HepG2 (cell line): ENCODE measurements around the gene ZNF132. TPM values are rescaled to one million over a fixed set of nuclear protein-coding genes. Genes with fewer than 3 reads are reported as not detected.

Experiments used
- ATAC-seq: fragments of 200-7000 bp; cut with Tn5 transposase; 3 replicates; pipeline ENCODE4 v1.9.1; 2020; ENCODE audit warnings: mild to moderate bottlenecking, moderate library complexity
- BruUV-seq: library from RNA; stranded (reverse); fragments of 400-500 nt; replicated peaks from 2 replicates; lab custom pipeline; 2021; lab: Mats Ljungman, UMichigan
- CTCF ChIA-PET: fragments of 300-600 bp; formaldehyde crosslinking; extraction: SDS; loops from one replicate; lab custom pipeline; 2021; ENCODE audit warnings: low total read pairs, inconsistent platforms, low intra/inter-chr PET ratio; lab: Yijun Ruan, JAX
- POLR2A ChIA-PET: fragments of 350-600 bp; sonication (Branson Sonifier 250); formaldehyde crosslinking; loops from one replicate; lab custom pipeline; 2020; ENCODE audit warnings: antibody characterized with exemption, inconsistent platforms; lab: Yijun Ruan, JAX
- DNase-seq: peaks from one replicate; pipeline ENCODE4 v3.0.0-alpha.2; 2015; ENCODE audit warnings: low spot score
- FAIRE-seq: peaks from 3 replicates; lab custom pipeline; 2011; peaks lifted over from hg19 to GRCh38; lab: Jason Lieb, UNC
- H2AFZ ChIP-seq: one replicate; pipeline ENCODE4 v1.6.1; 2011; ENCODE audit warnings: low read length, inconsistent platforms
- H3K27ac ChIP-seq: fragments of 300-600 bp; 3 replicates; pipeline ENCODE4 v1.8.0; 2011; ENCODE audit warnings: mixed run types, mild to moderate bottlenecking, mixed read lengths, low read length, inconsistent platforms; ENCODE audit not compliant: insufficient read depth; ENCODE audit errors: extremely low read length
- H3K27me3 ChIP-seq, 2 experiments: fragments of 200-600 bp in 1 of 2; 2 replicates in 1 of 2; 3 replicates in 1 of 2; pipeline versions ENCODE4 v1.6.0 to v1.8.0; 2011; ENCODE audit warnings: low read length in 2 of 2, mild to moderate bottlenecking in 2 of 2, moderate library complexity in 2 of 2, inconsistent platforms in 1 of 2; ENCODE audit not compliant: insufficient read depth in 2 of 2, control insufficient read depth in 1 of 2
- H3K36me3 ChIP-seq, 2 experiments: fragments of 200-600 bp in 1 of 2; replicated peaks in 1 of 2; 2 replicates in 1 of 2; 3 replicates in 1 of 2; pipeline versions ENCODE4 v1.5.1 to v1.8.0; 2011; ENCODE audit warnings: low read length in 2 of 2, inconsistent platforms in 1 of 2; ENCODE audit not compliant: insufficient read depth in 2 of 2, control insufficient read depth in 1 of 2
- H3K4me1 ChIP-seq: 2 replicates; pipeline ENCODE4 v1.5.1; 2012; ENCODE audit warnings: low read length, inconsistent platforms; ENCODE audit not compliant: insufficient read depth
- H3K4me2 ChIP-seq: 2 replicates; pipeline ENCODE4 v1.6.0; 2011; ENCODE audit warnings: low read depth, low read length, inconsistent platforms
- H3K4me3 ChIP-seq, 3 experiments: fragments of 200-600 bp in 1 of 3; sonication (generic), shearing (Covaris generic) in 1 of 3; replicated peaks in 1 of 3; 2 replicates each; pipeline ENCODE4 v1.5.1; 2011 to 2016; ENCODE audit warnings: low read length in 3 of 3, inconsistent platforms in 2 of 3, low read depth in 2 of 3, mild to moderate bottlenecking in 2 of 3, control low read depth in 1 of 3, mixed read lengths in 1 of 3; ENCODE audit not compliant: insufficient read depth in 1 of 3
- H3K79me2 ChIP-seq: one replicate; pipeline ENCODE4 v1.6.1; 2011; ENCODE audit warnings: low read length, inconsistent platforms; ENCODE audit not compliant: insufficient read depth
- H3K9ac ChIP-seq: 2 replicates; pipeline ENCODE4 v1.6.0; 2011; ENCODE audit warnings: mild to moderate bottlenecking, low read depth, low read length, inconsistent platforms; ENCODE audit not compliant: insufficient read depth
- H3K9me3 ChIP-seq: 2 replicates; pipeline ENCODE4 v1.5.1; 2012; ENCODE audit warnings: mild to moderate bottlenecking, low read length
- H4K20me1 ChIP-seq: 2 replicates; pipeline ENCODE4 v1.6.0; 2011; ENCODE audit warnings: inconsistent platforms, mild to moderate bottlenecking, low read length, moderate library complexity; ENCODE audit not compliant: insufficient read depth
- BCL6 ChIP-seq: IDR thresholded peaks from 2 replicates; pipeline ENCODE4 v1.6.1; 2016; ENCODE audit warnings: missing genetic modification reagents, missing compliant biosample characterization
- DMAP1 ChIP-seq: IDR thresholded peaks from 2 replicates; pipeline ENCODE4 v1.6.1; 2016
- ELF1 ChIP-seq: sonication (generic); formaldehyde crosslinking; IDR thresholded peaks from 2 replicates; pipeline ENCODE4 v1.4.0; 2020; ENCODE audit warnings: missing genetic modification reagents
- GFI1 ChIP-seq: sonication (generic); formaldehyde crosslinking; IDR thresholded peaks from 2 replicates; pipeline ENCODE4 v1.5.0; 2020; ENCODE audit warnings: missing genetic modification reagents, mild to moderate bottlenecking, borderline replicate concordance
- HNRNPUL1 ChIP-seq: fragments of 200-400 bp; formaldehyde crosslinking; IDR thresholded peaks from 2 replicates; pipeline ENCODE4 v1.6.1; 2017; ENCODE audit warnings: low read depth, mild to moderate bottlenecking, low read length, moderate library complexity
- JDP2 ChIP-seq: sonication (generic); formaldehyde crosslinking; IDR thresholded peaks from 2 replicates; pipeline ENCODE4 v1.8.1; 2022; ENCODE audit warnings: missing genetic modification reagents, borderline replicate concordance
- SPEN ChIP-seq: sonication (generic); formaldehyde crosslinking; IDR thresholded peaks from 2 replicates; pipeline ENCODE4 v1.5.1; 2020; ENCODE audit warnings: low read depth, mild to moderate bottlenecking, missing genetic modification reagents
- TSC22D2 ChIP-seq: sonication (generic); formaldehyde crosslinking; IDR thresholded peaks from 2 replicates; pipeline ENCODE4 v1.5.1; 2020; ENCODE audit warnings: missing genetic modification reagents, mild to moderate bottlenecking, borderline replicate concordance
- ZNF121 ChIP-seq: sonication (generic); formaldehyde crosslinking; IDR thresholded peaks from 2 replicates; pipeline ENCODE4 v1.5.0; 2020; ENCODE audit warnings: mild to moderate bottlenecking, missing genetic modification reagents
- ZNF224 ChIP-seq: sonication (generic); formaldehyde crosslinking; IDR thresholded peaks from 2 replicates; pipeline ENCODE4 v1.5.0; 2020; ENCODE audit warnings: mild to moderate bottlenecking, missing genetic modification reagents
- ZNF530 ChIP-seq: sonication (generic); formaldehyde crosslinking; IDR thresholded peaks from 2 replicates; pipeline ENCODE4 v1.5.0; 2020; ENCODE audit warnings: low read depth, mild to moderate bottlenecking, missing genetic modification reagents
- ZNF709 ChIP-seq: sonication (generic); formaldehyde crosslinking; IDR thresholded peaks from 2 replicates; pipeline ENCODE4 v1.5.0; 2020; ENCODE audit warnings: mild to moderate bottlenecking, missing genetic modification reagents
- ZNF788 ChIP-seq: sonication (generic); formaldehyde crosslinking; IDR thresholded peaks from 2 replicates; pipeline ENCODE4 v1.5.0; 2020; ENCODE audit warnings: mild to moderate bottlenecking, missing genetic modification reagents, borderline replicate concordance
- WGBS: methylation state at CpG from one replicate; pipeline ENCODE4 v1.1.6; 2017; ENCODE audit warnings: low lambda C conversion rate; 5-methylcytosine and 5-hydroxymethylcytosine counted together
- in situ Hi-C: cut with HindIII; loops from 2 replicates; pipeline ENCODE4 v1.10.0; 2017; ENCODE audit warnings: low pct_unique_long_range_greater_than_20kb; ENCODE audit not compliant: extremely low pct_ligation_motif_present
- intact Hi-C: fragments of 100-400 bp; cut with micrococcal nuclease; formaldehyde crosslinking; loops from one replicate; pipeline ENCODE4 v1.10.0; 2022; ENCODE audit not compliant: unreplicated experiment
- polyA plus RNA-seq, 8 experiments: library from polyadenylated mRNA; depleted of rRNA in 3 of 8; stranded (reverse) in 7 of 8; unstranded in 1 of 8; fragments of >200 nt; fragmentation: Illumina TruSeq in 4 of 8; extraction: Trizol in 4 of 8; gene quantifications; 2 replicates each; pipeline versions ENCODE4 v1.2.1 to v1.2.3, GENCODE V29; 2011 to 2016; ENCODE audit warnings: low read depth in 4 of 8, missing spikeins in 1 of 8, mixed read lengths in 1 of 8; ENCODE audit not compliant: insufficient read depth in 1 of 8
- total RNA-seq, 5 experiments: library from RNA; depleted of rRNA; stranded (reverse); fragments of >200 nt; fragmentation: Illumina TruSeq; extraction: Trizol; gene quantifications; 2 replicates each; pipeline ENCODE4 v1.2.3, GENCODE V29; 2016; ENCODE audit warnings: low read depth in 1 of 5
- TF ChIP-seq, protein P1 (sequence below): sonication (generic); formaldehyde crosslinking; IDR thresholded peaks from 2 replicates; pipeline ENCODE4 v1.4.0; 2020; ENCODE audit warnings: missing genetic modification reagents, mild to moderate bottlenecking, borderline replicate concordance
- TF ChIP-seq, protein P2 (sequence below): sonication (generic); formaldehyde crosslinking; IDR thresholded peaks from 2 replicates; pipeline ENCODE4 v1.8.0; 2022; ENCODE audit warnings: missing genetic modification reagents, mild to moderate bottlenecking, inconsistent platforms, borderline replicate concordance
- TF ChIP-seq, protein P3 (sequence below): sonication (generic); formaldehyde crosslinking; IDR thresholded peaks from 2 replicates; pipeline ENCODE4 v1.4.0; 2020; ENCODE audit warnings: missing genetic modification reagents

ZNF132 gene
- total and polyA plus RNA-seq, 2 of the 13 experiments (the other 11 are each of a cell fraction or from before 2014, with no cell fraction given): not detected

DNA sequence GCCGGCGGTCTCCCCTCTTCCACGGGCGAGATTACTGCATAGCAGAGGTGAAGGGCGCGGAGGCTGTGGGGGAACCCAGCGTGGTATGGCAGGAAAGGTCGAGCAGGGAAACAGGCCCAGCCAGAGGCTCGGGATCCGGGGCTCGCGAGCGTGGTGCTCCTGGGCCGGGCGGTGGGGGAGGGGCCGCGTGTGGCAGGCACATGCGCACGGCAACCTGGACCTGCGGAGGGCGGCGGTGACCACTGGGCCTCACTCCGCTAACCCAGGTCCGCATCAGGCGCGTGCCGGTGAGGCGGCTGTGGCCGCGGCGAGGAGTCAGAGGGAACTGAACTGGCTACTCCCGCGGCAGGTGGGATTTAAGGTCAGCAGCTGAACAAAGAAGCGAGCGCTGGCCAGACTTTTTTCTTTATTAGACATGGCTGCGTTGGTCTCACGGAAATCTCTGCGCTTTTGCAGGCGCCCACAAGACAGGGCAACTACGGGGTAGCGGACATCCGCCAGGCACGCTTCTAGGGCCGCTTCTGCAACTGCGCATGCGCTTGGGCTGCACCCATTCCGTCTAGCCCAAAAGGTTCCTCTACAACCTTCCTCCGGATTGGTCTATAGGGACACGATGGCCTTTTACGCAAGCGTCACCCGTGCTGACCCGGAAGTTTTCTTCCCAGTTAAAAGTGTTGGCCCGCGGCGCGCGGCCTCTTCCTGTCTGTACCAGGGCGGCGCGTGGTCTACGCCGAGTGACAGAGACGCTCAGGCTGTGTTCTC lies 53.2 kb downstream of the ZNF132 start, which contains the start of gene RPS5:
Gene RPS5 (plus strand): TSS at position 694 of the 762 bp plus-strand sequence. CDS start 869 bp downstream, outside the sequence.
- peaks cover 31% of the 10 kb centered on the region for H4K20me1 ChIP-seq
- H3K27me3 ChIP-seq: no peaks in the 10 kb centered on the region; a peak in 1 of 5 replicates
- WGBS: 1% methylated on average over 17 of the region's 64 CpGs
- TSS peak; percentile 87 for BruUV-seq
- in situ Hi-C loops (no loop called here), intact Hi-C loops (loop anchor here (2.0 to 5.0 kb wide), 2 partner anchors 14 to 204 kb away; partner anchors contain the start of gene ZNF274)
- peaks cover 0 to 28% of the 10 kb centered on the region in 2 experiments; a peak in 3 of 5 replicates for H3K36me3 ChIP-seq
- H3K9me3 ChIP-seq: no peaks in the 10 kb centered on the region
- H3K79me2 ChIP-seq: peaks cover 44% of the 10 kb centered on the region
- POLR2A ChIA-PET: interaction anchor here (0.6 to 4.6 kb wide), 8 partner anchors 13 to 204 kb away, joined by 3 to 19 read pairs (median 3); partner anchors contain the start of genes ERVK3-1, ZNF274, ZNF497 and ZNF584
- ATAC-seq (peak; percentile 88), DNase-seq (peak; percentile 99), FAIRE-seq (peak; percentile 98)
- H3K9ac ChIP-seq: peak within 1 kb of the TSS; percentile 97
- no peak within 1 kb of the TSS for H2AFZ ChIP-seq
- H3K27ac ChIP-seq: peak within 1 kb of the TSS; percentile 99
- H3K4me3 ChIP-seq: peak within 1 kb of the TSS; percentile 83 to 98 (median 92)
- CTCF ChIA-PET: no interaction called here
- H3K4me1 ChIP-seq: peaks cover 52% of the 10 kb centered on the region
- peak within 1 kb of the TSS; percentile 99 for H3K4me2 ChIP-seq
- TF ChIP-seq ZNF530 (0 out of 2 replicates have a peak, but pooled peaks have one; percentile 38), ZNF224 (peak; percentile 62; the same call in 1 of the 2 replicates), TSC22D2 (CRISPR knock-in tag) (peak; percentile 5; the same call in 1 of the 2 replicates), DMAP1 (CRISPR knock-in tag) (peak; percentile 97), ZNF709 (CRISPR knock-in tag) (peak; percentile 82; the same call in 1 of the 2 replicates), JDP2 (no peak), SPEN (CRISPR knock-in tag) (no peak; the same call in none of the 2 replicates), HNRNPUL1 (no peak), GFI1 (CRISPR knock-in tag) (peak; percentile 28; the same call in 1 of the 2 replicates), ZNF121 (CRISPR knock-in tag) (no peak), ELF1 (peak; percentile 94), BCL6 (CRISPR knock-in tag) (peak; percentile 38; the same call in 1 of the 2 replicates), ZNF788 (peak; percentile 24; the same call in 1 of the 2 replicates)
- TF ChIP-seq, protein P1, sequence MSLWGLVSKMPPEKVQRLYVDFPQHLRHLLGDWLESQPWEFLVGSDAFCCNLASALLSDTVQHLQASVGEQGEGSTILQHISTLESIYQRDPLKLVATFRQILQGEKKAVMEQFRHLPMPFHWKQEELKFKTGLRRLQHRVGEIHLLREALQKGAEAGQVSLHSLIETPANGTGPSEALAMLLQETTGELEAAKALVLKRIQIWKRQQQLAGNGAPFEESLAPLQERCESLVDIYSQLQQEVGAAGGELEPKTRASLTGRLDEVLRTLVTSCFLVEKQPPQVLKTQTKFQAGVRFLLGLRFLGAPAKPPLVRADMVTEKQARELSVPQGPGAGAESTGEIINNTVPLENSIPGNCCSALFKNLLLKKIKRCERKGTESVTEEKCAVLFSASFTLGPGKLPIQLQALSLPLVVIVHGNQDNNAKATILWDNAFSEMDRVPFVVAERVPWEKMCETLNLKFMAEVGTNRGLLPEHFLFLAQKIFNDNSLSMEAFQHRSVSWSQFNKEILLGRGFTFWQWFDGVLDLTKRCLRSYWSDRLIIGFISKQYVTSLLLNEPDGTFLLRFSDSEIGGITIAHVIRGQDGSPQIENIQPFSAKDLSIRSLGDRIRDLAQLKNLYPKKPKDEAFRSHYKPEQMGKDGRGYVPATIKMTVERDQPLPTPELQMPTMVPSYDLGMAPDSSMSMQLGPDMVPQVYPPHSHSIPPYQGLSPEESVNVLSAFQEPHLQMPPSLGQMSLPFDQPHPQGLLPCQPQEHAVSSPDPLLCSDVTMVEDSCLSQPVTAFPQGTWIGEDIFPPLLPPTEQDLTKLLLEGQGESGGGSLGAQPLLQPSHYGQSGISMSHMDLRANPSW (CRISPR knock-in tag): peak; percentile 84; the same call in 1 of the 2 replicates
- TF ChIP-seq, protein P2, sequence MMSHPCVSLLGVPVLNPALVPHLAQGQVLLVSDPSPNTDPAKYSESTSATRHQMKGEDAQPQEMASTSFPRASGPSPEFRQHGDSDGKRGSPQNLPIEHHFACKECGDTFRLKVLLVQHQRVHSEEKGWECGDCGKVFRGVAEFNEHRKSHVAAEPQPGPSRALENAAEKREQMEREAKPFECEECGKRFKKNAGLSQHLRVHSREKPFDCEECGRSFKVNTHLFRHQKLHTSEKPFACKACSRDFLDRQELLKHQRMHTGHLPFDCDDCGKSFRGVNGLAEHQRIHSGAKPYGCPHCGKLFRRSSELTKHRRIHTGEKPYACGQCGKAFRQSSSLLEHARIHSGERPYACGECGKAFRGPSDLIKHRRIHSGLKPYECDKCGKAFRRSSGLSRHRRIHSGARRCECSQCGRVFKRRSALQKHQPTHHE (CRISPR knock-in tag): no peak
- TF ChIP-seq, protein P3, sequence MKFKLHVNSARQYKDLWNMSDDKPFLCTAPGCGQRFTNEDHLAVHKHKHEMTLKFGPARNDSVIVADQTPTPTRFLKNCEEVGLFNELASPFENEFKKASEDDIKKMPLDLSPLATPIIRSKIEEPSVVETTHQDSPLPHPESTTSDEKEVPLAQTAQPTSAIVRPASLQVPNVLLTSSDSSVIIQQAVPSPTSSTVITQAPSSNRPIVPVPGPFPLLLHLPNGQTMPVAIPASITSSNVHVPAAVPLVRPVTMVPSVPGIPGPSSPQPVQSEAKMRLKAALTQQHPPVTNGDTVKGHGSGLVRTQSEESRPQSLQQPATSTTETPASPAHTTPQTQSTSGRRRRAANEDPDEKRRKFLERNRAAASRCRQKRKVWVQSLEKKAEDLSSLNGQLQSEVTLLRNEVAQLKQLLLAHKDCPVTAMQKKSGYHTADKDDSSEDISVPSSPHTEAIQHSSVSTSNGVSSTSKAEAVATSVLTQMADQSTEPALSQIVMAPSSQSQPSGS (CRISPR knock-in tag): 0 out of 2 replicates have a peak, but pooled peaks have one; percentile 26
